Esophagus muscularis mucosa (tissue), 3 donors: Measurements from ENCODE around the gene IPPK.

ENCODE experiments used
- CTCF ChIP-seq, 3 experiments: fragments of 200-600 bp in 2 of 3; fragments of 450-650 bp in 1 of 3; sonication (generic) in 2 of 3; IDR thresholded peaks; one replicate each; pipeline ENCODE4 v1.5.1; 2017 to 2019; ENCODE audit warnings: antibody characterized with exemption in 3 of 3, mild to moderate bottlenecking in 2 of 3, moderate library complexity in 1 of 3
- POLR2A ChIP-seq: fragments of 450-650 bp; IDR thresholded peaks from one replicate; pipeline ENCODE4 v1.6.1; 2017; ENCODE audit warnings: antibody characterized with exemption, moderate library complexity, mild to moderate bottlenecking, low read depth
- POLR2AphosphoS5 ChIP-seq, 2 donors: sonication (generic); formaldehyde crosslinking; IDR thresholded peaks; one replicate each; pipeline ENCODE4 v1.6.1; 2017; ENCODE audit warnings: antibody characterized with exemption in 2 of 2

DNA sequence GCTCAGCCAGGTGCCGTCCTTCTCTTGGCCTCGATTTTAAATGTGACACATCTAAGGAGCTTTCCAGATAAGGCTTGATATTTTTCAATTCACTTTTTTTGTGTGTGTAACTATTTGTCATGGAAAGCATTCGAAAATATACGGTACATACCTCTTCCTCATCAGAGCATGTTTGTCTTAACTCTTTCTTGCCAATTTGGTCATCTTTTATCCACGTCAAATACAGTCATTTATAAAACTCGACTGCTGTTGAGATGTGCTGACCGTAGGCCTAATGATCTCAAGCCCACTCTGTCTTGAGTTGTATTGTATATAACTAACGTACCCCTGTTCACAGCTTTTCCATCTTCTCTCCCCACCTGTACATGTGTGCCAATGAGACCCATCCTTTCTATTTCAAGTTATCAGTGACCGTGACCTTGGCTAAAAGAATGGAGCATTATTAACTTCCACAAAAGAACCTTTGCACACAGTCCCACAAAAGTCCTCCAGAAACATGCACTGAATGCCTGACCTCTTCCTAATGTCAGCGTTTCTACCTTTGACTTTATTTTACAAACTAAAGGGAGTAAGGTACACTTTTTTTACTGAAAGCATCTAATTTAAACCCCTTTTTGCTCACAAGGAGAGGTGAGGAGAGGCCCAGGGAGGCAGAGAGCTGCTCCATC lies 61.6 kb downstream of the IPPK start:
- no peak for TF ChIP-seq POLR2A
- TF ChIP-seq CTCF (IDR thresholded peaks at IDR 0.05) = no peak
- TF ChIP-seq POLR2AphosphoS5 (IDR thresholded peaks at IDR 0.05) = no peak
